ENCODE measurements around the gene FANK1. TPM values are rescaled to one million over a fixed set of nuclear protein-coding genes. Genes with fewer than 3 reads are reported as not detected.

The FANK1 gene
- total and polyA plus RNA-seq, 5 donors from 2014 or later, result 21.1 to 54.5 (median 36.1) TPM

GRCh38 chr10:126011995-126012394 lies 115.6 kb downstream of the FANK1 start:
- Histone ChIP-seq H3K36me3 (ENCODE audit: control insufficient read depth, insufficient read depth, low read length) (peaks cover 32% of the 10 kb centered on the region), H3K4me1 (ENCODE audit: control insufficient read depth, insufficient read depth, low read length, poor library complexity, severe bottlenecking) (peaks cover 23% of the 10 kb centered on the region), H3K27ac (ENCODE audit: insufficient read depth, low read length, poor library complexity, severe bottlenecking) (peak overlapping the region; percentile 26), H3K9me3 (ENCODE audit: control insufficient read depth in 2 of 2, low read length in 2 of 2) (no peaks in the 10 kb centered on the region), H3K4me3 (ENCODE audit: low read depth, low read length) (peak overlapping the region; percentile 47), H3K27me3 (ENCODE audit: control insufficient read depth, insufficient read depth, low read length) (no peaks in the 10 kb centered on the region)
- Mint-ChIP-seq H3K27me3 (peaks cover 4% of the 10 kb centered on the region), H3K4me1 (peaks cover 26 to 50% (median 33%) of the 10 kb centered on the region in 4 donors), H3K9me3 (no peaks in the 10 kb centered on the region), H3K27ac (peak overlapping the region in 2 of 3 donors; percentile 0 to 68), H3K36me3 (peaks cover 11% of the 10 kb centered on the region), H3K4me3 (peak overlapping the region in 3 of 4 donors; percentile 47 to 66 (median 57))
- ATAC-seq (ENCODE audit: low read depth in 2 of 2), result peak; percentile 77 to 80
- peak; percentile 22 to 62 (median 54) for DNase-seq

- DNase-seq, result no peak
- H3K36me3 ChIP-seq (ENCODE audit: control insufficient read depth, insufficient read depth, low read length), result peaks cover 31% of the 10 kb centered on the region
- no peaks in the 10 kb centered on the region for H3K9me3 ChIP-seq (ENCODE audit: control insufficient read depth in 2 of 2, low read length in 2 of 2)
- Mint-ChIP-seq H3K27ac (peak overlapping the region in 1 of 3 donors; percentile 45), H3K4me1 (peaks cover 26 to 50% (median 33%) of the 10 kb centered on the region in 4 donors), H3K9me3 (no peaks in the 10 kb centered on the region), H3K36me3 (peaks cover 11% of the 10 kb centered on the region), H3K27me3 (peaks cover 4% of the 10 kb centered on the region), H3K4me3 (peak overlapping the region in 2 of 4 donors; percentile 47 to 57)
- no peaks in the 10 kb centered on the region for H3K27me3 ChIP-seq (ENCODE audit: control insufficient read depth, insufficient read depth, low read length)
- H3K27ac ChIP-seq (ENCODE audit: insufficient read depth, low read length, poor library complexity, severe bottlenecking), result peak overlapping the region; percentile 26
- ATAC-seq (ENCODE audit: low read depth in 2 of 2), result no peak
- peak overlapping the region; percentile 47 for H3K4me3 ChIP-seq (ENCODE audit: low read depth, low read length)
- peaks cover 23% of the 10 kb centered on the region for H3K4me1 ChIP-seq (ENCODE audit: control insufficient read depth, insufficient read depth, low read length, poor library complexity, severe bottlenecking)
These were observed 116.1 kb downstream of the FANK1 start for GRCh38 chr10:126012485-126012884.

GRCh38 chr10:126013489-126014281 lies 117.3 kb downstream of the FANK1 start:
- no peaks in the 10 kb centered on the region for H3K9me3 Mint-ChIP-seq
- peaks cover 13% of the 10 kb centered on the region for H3K36me3 Mint-ChIP-seq
- peaks cover 4% of the 10 kb centered on the region for H3K27me3 Mint-ChIP-seq
- ATAC-seq (ENCODE audit: low read depth in 2 of 2) (peak; percentile 38 to 52), DNase-seq (peak; percentile 20 to 49 (median 26))
- peak overlapping the region; percentile 10 for H3K27ac ChIP-seq (ENCODE audit: insufficient read depth, low read length, poor library complexity, severe bottlenecking)
- H3K4me3 Mint-ChIP-seq, result peak overlapping the region in 3 of 4 donors; percentile 10 to 67 (median 23)
- no peak overlapping the region for H3K4me3 ChIP-seq (ENCODE audit: low read depth, low read length)
- H3K27ac Mint-ChIP-seq, result peak overlapping the region; percentile 56 to 82 (median 60)
- peaks cover 23% of the 10 kb centered on the region for H3K4me1 ChIP-seq (ENCODE audit: control insufficient read depth, insufficient read depth, low read length, poor library complexity, severe bottlenecking)
- H3K36me3 ChIP-seq (ENCODE audit: control insufficient read depth, insufficient read depth, low read length), result peaks cover 28% of the 10 kb centered on the region
- no peaks in the 10 kb centered on the region for H3K27me3 ChIP-seq (ENCODE audit: control insufficient read depth, insufficient read depth, low read length)
- H3K9me3 ChIP-seq (ENCODE audit: control insufficient read depth in 2 of 2, low read length in 2 of 2), result no peaks in the 10 kb centered on the region
- H3K4me1 Mint-ChIP-seq, result peaks cover 26 to 50% (median 34%) of the 10 kb centered on the region in 4 donors

- H3K4me1 ChIP-seq (ENCODE audit: control insufficient read depth, insufficient read depth, low read length, poor library complexity, severe bottlenecking), result peaks cover 23% of the 10 kb centered on the region
- Mint-ChIP-seq H3K27me3 (peaks cover 4% of the 10 kb centered on the region), H3K4me3 (peak overlapping the region in 1 of 4 donors; percentile 67), H3K36me3 (peaks cover 14% of the 10 kb centered on the region), H3K4me1 (peaks cover 26 to 46% (median 30%) of the 10 kb centered on the region in 4 donors), H3K9me3 (no peaks in the 10 kb centered on the region), H3K27ac (peak overlapping the region in 1 of 3 donors; percentile 82)
- no peaks in the 10 kb centered on the region for H3K27me3 ChIP-seq (ENCODE audit: control insufficient read depth, insufficient read depth, low read length)
- H3K27ac ChIP-seq (ENCODE audit: insufficient read depth, low read length, poor library complexity, severe bottlenecking), result peak overlapping the region; percentile 10
- DNase-seq (no peak), ATAC-seq (ENCODE audit: low read depth in 2 of 2) (no peak)
- peaks cover 26% of the 10 kb centered on the region for H3K36me3 ChIP-seq (ENCODE audit: control insufficient read depth, insufficient read depth, low read length)
- no peaks in the 10 kb centered on the region for H3K9me3 ChIP-seq (ENCODE audit: control insufficient read depth in 2 of 2, low read length in 2 of 2)
- H3K4me3 ChIP-seq (ENCODE audit: low read depth, low read length), result no peak overlapping the region
These were observed 117.9 kb downstream of the FANK1 start for GRCh38 chr10:126014309-126014708.

- Mint-ChIP-seq H3K9me3 (no peaks in the 10 kb centered on the region), H3K36me3 (peaks cover 19% of the 10 kb centered on the region), H3K4me3 (no peak overlapping the region), H3K27me3 (no peaks in the 10 kb centered on the region), H3K4me1 (peaks cover 28 to 42% (median 29%) of the 10 kb centered on the region in 4 donors), H3K27ac (no peak overlapping the region)
- Histone ChIP-seq H3K27ac (ENCODE audit: insufficient read depth, low read length, poor library complexity, severe bottlenecking) (no peak overlapping the region), H3K27me3 (ENCODE audit: control insufficient read depth, insufficient read depth, low read length) (no peaks in the 10 kb centered on the region), H3K36me3 (ENCODE audit: control insufficient read depth, insufficient read depth, low read length) (peaks cover 20% of the 10 kb centered on the region), H3K9me3 (ENCODE audit: control insufficient read depth in 2 of 2, low read length in 2 of 2) (no peaks in the 10 kb centered on the region), H3K4me3 (ENCODE audit: low read depth, low read length) (no peak overlapping the region), H3K4me1 (ENCODE audit: control insufficient read depth, insufficient read depth, low read length, poor library complexity, severe bottlenecking) (peaks cover 23% of the 10 kb centered on the region)
- no peak for DNase-seq
- ATAC-seq (ENCODE audit: low read depth in 2 of 2), result no peak
These were observed 119.0 kb downstream of the FANK1 start for GRCh38 chr10:126015413-126015812.

- Histone ChIP-seq H3K9me3 (ENCODE audit: control insufficient read depth in 2 of 2, low read length in 2 of 2) (no peaks in the 10 kb centered on the region), H3K27ac (ENCODE audit: insufficient read depth, low read length, poor library complexity, severe bottlenecking) (no peak overlapping the region), H3K4me1 (ENCODE audit: control insufficient read depth, insufficient read depth, low read length, poor library complexity, severe bottlenecking) (peaks cover 23% of the 10 kb centered on the region), H3K4me3 (ENCODE audit: low read depth, low read length) (no peak overlapping the region), H3K36me3 (ENCODE audit: control insufficient read depth, insufficient read depth, low read length) (peaks cover 19% of the 10 kb centered on the region), H3K27me3 (ENCODE audit: control insufficient read depth, insufficient read depth, low read length) (no peaks in the 10 kb centered on the region)
- no peak for ATAC-seq (ENCODE audit: low read depth in 2 of 2)
- peaks cover 19% of the 10 kb centered on the region for H3K36me3 Mint-ChIP-seq
- H3K9me3 Mint-ChIP-seq, result no peaks in the 10 kb centered on the region
- H3K27me3 Mint-ChIP-seq, result no peaks in the 10 kb centered on the region
- H3K4me1 Mint-ChIP-seq, result peaks cover 27 to 34% (median 28%) of the 10 kb centered on the region in 4 donors
- no peak for DNase-seq
- no peak overlapping the region for H3K4me3 Mint-ChIP-seq
- peak overlapping the region in 1 of 3 donors; percentile 14 for H3K27ac Mint-ChIP-seq
These were observed 119.9 kb downstream of the FANK1 start for GRCh38 chr10:126016156-126016805.

- H3K36me3 Mint-ChIP-seq, result peaks cover 21% of the 10 kb centered on the region
- no peaks in the 10 kb centered on the region for H3K9me3 Mint-ChIP-seq
- Histone ChIP-seq H3K4me3 (ENCODE audit: low read depth, low read length) (no peak overlapping the region), H3K27ac (ENCODE audit: insufficient read depth, low read length, poor library complexity, severe bottlenecking) (no peak overlapping the region), H3K36me3 (ENCODE audit: control insufficient read depth, insufficient read depth, low read length) (peaks cover 23% of the 10 kb centered on the region), H3K9me3 (ENCODE audit: control insufficient read depth in 2 of 2, low read length in 2 of 2) (no peaks in the 10 kb centered on the region), H3K27me3 (ENCODE audit: control insufficient read depth, insufficient read depth, low read length) (no peaks in the 10 kb centered on the region), H3K4me1 (ENCODE audit: control insufficient read depth, insufficient read depth, low read length, poor library complexity, severe bottlenecking) (peaks cover 20% of the 10 kb centered on the region)
- ATAC-seq (ENCODE audit: low read depth in 2 of 2) (no peak), DNase-seq (no peak)
- peak overlapping the region in 1 of 3 donors; percentile 14 for H3K27ac Mint-ChIP-seq
- peaks cover 22 to 29% (median 26%) of the 10 kb centered on the region in 4 donors for H3K4me1 Mint-ChIP-seq
- H3K4me3 Mint-ChIP-seq, result no peak overlapping the region
- no peaks in the 10 kb centered on the region for H3K27me3 Mint-ChIP-seq
These were observed 120.5 kb downstream of the FANK1 start for GRCh38 chr10:126016882-126017281.
